SIG-M5 treated with dmso at 0.1 percent for 504 hours (cell line): ENCODE data around the gene NGEF.

Source experiments
- DNase-seq: peaks from one replicate; lab custom pipeline; 2025; ENCODE audit not compliant: unreplicated experiment; lab: John Stamatoyannopoulos, UW

The NGEF gene

DNA sequence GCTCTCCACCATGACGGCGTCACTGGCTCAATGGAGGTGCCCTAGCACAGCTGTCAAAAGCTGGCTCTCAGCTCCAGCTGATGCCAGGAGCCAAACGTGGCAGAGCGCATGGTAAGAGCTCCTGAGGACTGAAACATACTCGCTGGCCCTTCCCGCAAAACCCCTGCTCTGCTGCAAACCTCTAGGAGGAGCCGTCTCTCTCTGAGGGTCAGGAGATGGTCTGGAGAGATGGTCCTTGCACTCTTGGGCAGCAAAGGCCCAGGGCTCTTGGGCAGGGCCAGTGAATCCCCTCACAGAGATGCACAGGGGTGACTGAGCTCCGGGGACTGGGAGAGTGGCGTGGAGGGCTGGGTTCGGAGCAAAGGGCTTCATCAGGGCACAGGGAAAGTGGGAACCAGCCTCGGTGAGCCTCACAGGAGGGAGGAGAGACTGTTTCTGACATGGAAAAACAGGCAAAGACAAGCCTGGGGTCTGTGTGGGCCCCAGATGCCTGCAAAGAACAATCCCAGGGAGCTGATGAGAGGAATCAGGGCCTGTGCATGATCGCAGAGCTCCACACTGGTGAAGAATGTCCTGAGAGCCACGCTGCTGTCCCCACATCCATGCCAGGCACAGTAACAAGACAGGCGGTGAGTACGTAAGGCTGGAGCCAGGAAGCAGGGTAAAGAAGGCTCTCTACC lies 125.7 kb downstream of the NGEF start:
- DNase-seq, result no peak

DNA sequence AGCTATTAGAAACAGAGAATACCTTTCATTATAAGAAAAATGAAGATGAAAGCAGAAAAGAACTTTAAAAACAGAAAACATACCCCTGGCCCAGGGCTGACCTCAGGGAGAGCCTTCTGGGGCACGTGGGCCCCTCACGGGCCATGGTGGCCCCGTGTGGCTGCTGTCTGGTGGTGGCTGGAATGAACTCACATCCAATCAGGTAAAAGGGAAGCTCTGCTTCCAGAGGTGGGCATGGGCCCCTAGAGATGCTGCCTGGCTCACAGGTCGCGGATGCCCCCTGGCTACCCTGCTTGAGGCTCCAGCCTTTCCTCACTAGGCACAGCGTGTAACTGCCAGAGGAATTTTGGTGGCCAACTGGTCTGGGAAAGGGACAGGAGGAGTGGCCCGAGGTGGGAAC lies 126.4 kb downstream of the NGEF start:
- DNase-seq, result no peak

DNA sequence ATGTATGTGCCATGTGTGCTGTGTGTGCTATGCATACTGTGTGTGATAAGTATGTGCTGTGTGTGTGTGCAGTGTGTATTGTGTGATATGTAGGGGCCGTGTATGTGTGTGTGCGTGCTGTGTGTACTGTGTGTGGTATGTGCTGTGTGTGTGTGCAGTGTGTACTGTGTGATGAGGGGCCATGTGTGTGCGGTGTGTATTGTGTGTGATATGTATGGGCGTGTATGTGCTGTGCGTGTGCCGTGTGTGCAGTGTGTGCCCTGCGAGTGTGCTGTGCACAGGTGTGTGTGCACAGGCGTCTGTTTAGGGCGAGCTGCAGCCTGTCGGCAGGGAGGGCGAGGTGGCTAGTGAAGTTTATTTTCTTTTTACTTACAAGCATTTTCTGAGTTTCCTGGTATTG lies 126.9 kb downstream of the NGEF start:
- DNase-seq, result no peak

DNA sequence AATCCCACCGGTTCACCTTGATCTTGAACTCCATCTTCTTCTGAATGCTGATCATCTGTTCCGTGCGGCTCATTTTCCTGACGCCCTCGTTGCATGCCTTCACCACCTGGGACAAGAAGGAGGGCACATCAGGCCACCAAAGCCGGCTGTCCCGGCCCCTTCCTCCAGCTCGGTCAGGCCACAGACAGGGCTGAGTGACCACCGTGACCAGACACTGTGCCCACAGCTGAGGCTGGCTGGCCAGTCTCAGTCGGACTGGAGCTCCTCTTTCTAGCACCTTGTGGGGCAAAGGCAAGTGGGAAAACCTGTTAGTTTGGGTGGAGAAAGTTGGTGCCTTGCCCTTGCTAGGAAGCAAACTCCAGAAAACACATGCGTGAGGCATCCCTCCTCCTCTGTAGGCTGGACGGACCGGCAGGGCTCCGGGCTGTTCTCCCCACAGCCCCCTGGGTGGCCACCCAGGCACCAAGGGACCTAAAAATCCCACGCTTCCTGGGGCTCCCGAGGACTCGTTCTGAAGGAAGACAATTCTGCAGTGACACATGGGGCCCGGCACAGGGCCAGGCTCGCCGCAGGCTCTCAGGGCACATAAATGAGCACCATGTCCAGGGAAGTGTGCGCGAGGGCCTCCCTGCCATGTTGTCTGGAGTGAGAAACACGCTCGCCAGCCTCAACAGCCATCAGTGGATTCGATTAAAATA lies 127.6 kb downstream of the NGEF start:
- no peak for DNase-seq

DNA sequence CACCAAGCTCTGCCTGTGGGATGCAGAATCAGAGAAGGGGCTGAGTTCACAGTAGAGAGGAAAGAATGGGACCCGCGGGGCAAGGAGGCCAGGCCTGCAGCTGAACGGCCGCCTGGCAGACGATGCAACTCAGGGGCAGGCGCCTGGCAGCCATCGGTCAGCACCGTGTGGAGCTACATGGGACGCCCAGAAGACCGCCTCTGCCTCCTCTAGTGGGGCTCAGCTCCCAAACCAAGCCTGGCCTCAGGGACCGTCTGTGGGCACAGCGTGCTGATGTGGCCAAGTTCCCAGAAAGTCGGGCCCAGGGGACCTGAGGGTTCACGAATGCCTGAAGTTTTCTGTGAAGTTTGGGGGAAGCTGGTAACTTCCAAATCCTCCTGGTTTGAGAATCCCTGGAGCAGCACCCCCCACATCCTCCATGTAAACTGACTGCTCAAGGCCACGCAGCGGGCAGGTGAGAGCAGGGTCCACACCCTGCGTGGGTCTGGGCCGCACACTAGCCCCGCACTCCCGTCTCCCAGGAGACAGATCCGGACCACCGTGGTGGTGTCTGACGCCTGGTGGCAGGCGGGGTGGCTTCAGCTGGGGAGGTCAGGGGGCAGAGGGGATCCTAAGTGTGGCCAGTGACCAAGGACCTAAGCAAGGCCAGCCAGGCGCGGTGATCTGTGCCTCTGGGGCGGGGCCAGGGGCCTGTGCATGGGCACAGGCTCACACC lies 128.3 kb downstream of the NGEF start:
- no peak for DNase-seq

DNA sequence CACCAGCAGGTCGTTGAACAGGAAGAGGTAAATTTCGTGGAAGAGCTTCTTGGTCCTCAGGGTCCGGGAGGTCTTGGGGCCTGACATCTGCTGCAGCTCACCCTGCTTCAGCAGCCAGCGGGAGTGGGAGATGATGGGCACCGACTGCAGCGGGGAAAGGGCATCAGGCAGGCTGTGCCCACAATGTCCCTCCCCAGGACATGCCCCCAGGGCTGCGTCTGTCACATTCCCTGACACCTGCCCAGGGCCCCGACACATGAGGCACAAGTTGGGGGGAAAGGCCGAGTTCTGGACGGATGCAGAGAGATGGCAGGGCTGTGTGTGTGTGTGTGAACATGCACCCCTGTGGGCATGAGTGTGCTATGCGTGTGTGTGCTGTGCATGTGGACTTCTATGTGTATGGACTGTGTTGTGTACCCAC lies 129.0 kb downstream of the NGEF start:
- no peak for DNase-seq

DNA sequence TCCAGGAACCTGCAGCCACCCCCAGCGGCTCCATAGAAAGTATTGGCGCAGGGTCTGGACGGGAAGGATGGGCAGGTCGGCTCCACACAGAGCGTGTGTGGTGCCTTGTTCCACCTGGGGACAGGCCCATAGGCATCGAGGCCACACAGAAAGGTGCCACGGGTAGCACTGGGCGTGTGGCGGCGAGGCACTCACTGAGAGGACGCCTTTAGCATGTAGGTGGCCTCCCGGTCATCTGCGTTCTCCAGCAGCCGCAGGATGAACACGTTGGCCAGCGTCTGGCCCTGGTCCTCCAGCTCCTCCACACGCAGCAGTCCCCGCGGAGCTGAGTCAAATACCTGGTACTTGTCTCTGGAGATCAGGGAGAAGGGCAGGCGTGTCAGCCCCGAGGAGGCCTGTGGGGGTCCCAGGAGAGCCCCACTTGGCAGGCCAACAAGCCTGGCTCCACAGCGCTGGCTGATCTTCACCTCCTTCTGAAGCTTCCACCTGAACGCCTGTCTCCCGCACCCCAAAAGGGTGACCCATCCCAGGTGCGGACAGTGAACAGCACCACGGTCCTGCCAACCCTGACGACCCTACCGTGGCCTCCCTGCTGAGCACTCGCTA lies 129.8 kb downstream of the NGEF start:
- DNase-seq, result no peak

DNA sequence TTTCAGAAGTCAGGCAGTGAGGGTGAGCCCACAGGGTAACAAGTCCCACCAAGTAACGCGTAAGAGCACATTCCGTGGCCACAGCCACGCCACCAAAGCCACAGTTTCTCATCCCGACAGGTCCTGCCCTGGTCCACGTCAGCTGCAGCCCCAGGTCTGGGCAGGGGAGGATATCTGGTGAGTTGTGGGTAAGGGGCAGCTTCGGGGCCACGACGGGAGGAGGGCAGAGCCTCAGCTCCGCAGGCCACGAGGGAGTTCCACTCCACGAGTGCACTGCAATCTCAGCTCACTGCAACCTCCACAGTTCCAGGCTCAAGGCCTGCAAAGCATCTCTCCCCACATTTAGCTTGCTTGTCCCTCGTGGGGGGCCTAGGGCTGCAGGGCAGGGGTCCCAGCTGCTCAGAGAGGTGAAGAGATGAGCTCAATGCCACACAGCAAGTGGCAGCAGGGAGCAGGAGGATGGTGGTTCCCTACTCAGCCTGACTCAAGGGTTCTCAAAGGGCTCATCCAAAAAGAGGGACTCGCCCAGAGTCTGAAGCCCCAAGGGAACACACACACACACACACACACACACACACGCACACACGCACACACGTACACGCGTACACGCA lies 130.4 kb downstream of the NGEF start:
- DNase-seq, result no peak

DNA sequence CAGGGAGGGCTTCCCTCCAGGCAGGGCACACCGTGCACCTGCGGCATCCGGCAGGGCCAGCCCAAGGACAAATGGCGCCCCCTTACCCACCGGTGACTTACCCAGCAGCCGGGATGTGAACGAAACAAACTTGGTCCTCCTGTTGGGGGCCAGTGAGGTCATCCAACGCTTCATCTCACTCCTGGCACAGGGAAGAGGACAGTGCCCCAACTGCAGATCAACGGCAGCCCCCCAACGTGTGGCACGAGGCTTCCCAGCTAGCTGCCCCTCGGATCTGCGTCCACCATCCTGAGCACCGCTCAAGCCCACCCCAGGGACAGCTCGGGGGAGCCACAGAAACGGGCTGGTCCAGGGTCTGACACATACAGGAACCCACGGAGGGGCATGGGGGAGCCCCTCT lies 131.0 kb downstream of the NGEF start:
- no peak for DNase-seq

DNA sequence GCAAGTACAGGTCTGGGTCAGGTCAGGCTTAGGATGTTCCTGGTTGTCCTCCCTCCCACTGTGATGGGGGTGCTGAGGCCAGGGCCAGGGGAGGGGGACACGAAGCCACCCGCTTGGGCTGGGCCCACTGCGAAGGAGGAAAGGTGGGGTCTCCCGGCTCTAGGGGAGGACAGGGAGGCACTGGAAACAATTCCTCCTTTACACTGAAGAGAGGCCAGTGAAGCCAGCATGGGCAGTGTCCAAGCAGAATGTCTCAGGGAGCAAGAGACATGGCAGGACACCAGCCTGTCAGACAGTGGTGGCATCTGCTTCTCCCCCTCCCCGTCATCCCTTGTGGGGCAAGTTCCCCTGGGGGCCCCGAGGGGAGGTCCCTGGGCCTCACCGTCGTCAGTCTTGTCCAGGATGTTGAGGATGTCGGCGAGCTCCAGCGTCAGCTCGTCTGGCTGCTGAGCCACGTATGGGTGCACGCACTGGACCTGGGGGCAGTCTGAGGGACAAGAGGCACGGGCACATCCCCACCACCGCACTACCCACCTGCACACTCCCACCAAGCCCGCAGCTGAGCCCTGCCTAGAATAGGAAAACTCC lies 132.2 kb downstream of the NGEF start:
- no peak for DNase-seq

DNA sequence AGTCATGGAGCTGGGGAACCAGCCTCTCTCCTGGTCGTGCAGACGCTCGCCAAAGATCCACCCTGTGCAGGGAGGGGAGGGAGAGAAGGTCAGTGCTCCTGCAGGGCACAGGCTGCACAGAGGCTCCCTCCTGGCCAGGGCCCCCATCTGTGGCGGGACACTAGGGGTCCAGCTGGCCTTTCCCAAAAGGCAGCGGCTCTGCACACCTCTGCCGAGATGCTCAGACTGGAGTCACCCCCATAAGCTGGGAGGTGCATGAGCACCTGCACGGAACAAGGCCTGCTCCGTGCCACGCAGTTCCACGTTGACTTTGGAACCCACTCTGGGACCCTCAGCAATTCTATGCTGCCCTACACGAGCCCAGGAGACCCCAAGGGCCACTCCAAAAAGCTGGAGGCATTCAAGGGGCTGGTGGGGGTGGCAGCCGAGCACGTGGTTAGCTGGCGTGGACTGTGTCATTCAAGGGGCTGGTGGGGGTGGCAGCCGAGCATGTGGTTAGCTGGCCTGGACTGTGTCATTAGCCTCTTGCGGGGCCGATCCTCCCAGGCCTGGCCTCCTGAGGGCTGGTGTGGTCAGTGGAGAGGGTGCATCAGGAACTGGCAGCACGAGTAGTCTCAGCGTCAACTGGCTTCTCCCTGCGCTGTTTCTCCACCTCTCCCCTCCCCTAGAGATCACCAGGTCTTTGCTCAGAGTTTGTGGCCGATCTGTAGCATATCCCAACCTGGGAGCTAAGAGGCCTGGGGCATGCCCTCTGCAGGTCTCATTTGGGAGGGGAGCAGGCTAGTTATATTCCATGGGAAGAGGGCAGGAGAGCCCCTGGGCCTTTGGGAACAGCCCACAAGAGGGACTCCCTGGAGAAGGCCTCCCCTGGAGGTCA lies 133.2 kb downstream of the NGEF start:
- DNase-seq, result no peak

DNA sequence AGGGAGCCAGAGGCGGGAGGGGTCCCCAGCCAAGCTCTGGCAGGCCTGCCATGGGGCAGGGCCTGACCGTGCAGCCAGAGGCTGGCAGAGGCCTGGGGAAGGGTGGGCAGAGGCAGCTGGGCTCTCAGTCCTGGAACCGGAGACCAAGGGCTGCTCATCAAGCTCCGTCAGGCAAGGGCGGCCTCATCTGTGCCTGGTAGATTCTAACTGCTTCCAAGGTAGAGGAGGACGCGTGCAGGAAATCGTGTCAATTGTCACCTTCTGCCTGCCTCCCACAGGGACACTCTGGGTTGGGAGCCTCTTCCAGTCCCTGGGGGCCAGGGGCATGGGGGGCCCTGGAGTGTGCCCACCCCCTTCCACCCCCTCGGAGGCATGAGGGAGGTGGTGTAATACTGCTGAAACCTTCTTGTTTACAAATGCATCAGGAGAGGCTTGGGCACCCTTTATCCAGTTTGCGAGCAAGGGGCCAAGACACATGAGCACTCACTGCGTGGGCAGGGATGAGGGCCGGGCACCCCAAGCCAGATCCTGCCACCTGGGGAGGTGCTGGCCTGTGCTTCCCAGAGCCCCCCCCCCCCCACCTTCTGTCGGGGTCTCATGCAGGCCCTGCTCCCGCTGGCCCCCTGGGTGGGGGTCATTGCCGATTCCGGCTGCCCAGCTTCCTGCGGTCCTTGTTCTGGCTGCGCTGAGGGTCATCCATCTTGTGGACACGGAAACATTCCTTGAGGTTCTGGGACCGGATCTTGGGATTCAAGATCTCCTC lies 134.0 kb downstream of the NGEF start:
- no peak for DNase-seq

DNA sequence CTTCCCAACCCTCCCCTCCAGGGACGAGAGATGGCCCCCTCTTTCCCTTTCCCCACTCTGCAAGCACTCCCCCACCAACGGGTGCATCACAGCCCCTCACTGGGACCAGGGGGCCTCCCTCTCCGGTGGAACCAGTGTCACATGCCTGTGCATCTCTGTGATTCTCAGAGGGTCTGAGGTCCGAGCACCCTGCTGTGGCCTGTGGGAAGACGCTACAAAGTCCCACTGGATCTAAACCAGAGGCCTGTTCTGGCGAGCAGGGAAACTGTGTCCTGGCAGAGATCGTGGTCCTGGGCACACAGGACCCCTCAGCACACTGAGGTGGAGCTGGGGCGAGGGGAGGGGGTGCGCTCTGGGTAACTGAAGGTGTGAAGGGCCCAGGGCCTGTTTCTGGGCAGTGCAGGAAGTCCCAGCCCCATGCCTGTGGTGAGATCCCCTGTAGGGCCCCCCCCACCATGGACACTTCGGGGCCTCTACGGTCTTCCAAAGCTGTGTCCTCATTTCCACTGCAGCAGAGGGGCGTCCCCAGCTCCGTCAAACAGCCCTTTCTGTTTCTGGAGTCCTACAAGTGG lies 135.0 kb downstream of the NGEF start:
- DNase-seq, result no peak

DNA sequence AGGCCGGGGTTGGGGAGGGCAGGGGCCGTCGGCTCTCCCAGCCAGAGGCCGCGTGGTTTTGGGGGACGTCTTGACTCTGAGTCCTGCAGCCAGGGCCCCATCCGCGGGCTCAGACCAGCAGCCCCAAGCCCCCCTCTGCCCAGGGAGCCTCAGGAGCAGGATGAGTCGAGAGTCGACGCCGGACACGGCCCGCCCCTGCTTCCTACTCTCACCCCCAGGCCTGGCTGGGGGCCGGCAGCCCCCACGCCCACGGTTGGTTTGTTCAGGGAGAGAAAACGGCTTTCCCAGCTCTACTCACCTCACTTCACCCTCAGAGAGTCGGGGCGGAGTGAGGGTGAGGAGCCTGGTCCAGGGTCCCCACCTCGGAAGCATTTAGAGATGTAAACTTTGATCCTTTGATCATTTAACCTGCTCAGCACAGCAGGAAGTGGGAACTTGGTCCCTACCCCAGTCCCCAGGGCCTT lies 136.0 kb downstream of the NGEF start:
- no peak for DNase-seq

DNA sequence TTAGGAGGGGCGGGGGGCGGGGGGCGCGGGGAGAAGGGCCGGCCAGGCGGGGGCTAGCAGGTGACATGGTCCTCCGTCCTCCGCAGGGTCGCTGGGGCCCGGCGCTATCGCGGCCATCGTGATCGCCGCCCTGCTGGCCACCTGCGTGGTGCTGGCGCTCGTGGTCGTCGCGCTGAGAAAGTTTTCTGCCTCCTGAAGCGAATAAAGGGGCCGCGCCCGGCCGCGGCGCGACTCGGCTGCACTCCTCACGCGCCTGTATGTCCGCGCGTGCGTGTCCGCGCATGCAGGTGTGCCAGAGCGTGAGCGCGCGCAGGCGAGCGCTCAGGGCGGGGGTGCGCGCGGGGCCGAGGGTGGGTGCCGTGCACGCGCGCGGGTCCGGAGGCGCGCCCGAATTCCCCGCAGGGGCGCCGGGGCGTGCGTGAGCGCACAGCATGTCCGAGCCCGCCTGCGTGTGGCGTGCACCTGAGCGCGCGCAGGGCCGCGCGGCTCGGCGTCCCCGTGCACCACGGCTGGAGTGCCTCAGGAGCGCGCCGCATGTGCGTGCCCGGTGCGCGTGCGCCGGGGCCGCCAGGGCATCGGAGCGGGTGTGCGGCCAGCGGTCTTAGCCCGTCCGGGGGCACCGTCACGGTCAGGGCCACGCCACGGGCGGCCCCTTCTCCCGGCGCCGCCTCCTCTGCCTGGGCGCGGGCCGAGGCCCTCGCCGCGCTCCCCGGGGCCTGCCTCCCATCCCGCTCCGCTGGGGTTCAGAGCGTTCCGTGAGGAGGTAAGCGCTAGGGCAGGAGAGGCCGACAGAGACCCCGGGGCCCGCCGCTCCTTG lies 136.7 kb downstream of the NGEF start:
- DNase-seq, result no peak

DNA sequence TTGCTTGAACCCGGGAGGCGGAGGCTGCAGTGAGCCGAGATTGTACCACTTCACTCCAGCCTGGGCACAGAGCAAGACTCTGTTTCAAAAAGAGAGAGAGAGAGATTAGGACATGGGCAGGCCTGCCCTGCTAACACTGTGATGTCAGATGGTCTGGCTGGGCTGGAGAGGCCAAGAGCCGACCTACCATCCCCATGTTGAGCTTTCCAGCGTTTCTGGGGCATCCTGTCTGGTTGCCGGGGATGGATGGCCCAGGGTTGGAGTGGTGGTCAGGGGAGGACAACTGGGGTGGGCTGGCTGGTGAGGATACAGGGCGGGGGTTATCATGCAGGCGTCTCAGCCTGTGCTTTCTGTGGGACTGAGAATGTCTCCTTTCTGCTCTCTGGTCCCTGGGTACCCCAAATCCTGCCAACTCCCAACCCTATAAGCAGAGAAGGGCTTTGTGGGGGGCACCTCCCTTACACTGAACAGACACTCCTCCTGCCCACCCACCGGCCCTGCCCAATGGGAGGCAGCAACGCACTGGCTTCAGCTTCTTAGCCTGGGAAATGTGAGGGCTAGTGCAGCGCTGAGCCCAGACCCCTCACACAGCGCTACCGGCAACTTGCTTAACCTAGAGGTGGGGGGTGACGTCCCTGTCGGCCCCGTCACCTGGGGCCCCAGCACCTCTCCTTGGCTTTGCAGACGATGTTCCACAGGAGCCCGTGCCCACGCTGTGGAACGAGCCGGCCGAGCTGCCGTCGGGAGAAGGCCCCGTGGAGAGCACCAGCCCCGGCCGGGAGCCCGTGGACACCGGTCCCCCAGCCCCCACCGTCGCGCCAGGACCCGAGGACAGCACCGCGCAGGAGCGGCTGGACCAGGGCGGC lies 137.6 kb downstream of the NGEF start:
- DNase-seq, result peak; percentile 30

DNA sequence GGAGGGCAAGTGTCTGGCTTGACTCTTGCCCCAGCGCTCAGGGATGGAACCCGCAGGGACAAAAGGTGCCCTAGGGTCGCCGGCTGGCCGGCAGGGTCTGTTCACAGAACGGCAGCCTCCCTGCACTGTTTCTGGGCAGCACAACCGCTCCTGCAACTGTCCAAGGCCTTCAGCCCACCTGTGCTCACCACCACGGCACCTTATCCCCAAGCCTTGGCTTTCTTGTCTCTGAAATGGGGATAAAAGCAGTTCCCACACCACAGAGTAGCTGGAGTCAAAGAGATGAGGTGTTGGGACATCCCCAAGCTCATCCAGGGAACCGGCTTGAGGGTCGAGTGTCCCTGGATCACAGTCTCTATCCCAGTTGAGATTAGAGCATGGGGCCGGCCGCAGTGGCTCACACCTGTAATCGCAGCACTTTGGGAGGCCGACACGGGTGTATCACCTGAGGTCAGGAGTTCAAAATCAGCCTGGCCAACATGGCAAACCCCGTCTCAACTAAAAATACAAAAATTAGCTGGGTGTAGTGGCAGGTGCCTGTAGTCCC lies 138.3 kb downstream of the NGEF start:
- no peak for DNase-seq
